GM18508 (cell line): ENCODE results near the gene IL15RA.
"Not testable (repeated sequence)": the region's sequence is repeated elsewhere in the genome, so short reads cannot be mapped to it uniquely, and the experiment has no call there.

Source experiments
- ATAC-seq: cut with Tn5 transposase; IDR thresholded peaks from one replicate; pipeline ENCODE4 v1.9.1; 2021; ENCODE audit warnings: moderate number of reproducible peaks; ENCODE audit not compliant: insufficient read depth, unreplicated experiment

Gene IL15RA

GRCh38 chr10:5971886-5972285, 5.5 kb downstream of the IL15RA start:
- ATAC-seq: no peak

DNA sequence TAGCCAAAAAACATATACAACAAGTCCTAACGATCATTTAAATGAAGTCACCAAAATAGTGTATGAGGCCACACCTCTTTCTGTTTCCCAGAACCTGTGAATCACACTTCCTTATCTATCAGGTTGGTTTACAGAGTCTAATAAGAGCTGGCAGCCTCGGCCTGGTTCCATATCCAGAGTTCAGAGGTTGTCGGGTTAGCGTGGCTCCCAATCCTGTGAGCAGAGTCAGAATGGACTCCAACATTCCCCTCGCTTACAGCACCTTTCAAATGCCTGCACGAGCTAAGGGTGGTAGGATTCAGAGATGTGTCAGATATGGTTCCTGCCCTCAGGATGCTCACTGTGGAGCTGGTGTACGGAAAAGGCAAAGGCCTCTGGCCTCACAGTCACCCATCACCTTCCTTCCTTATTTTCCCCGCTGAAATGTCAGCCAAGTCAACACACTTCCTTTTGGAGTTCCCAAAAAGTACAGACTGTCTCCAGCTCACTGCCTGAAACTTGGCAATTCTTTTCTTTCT, 6.0 kb downstream of the IL15RA start:
- ATAC-seq: no peak

- no peak for ATAC-seq
These were observed 6.8 kb downstream of the IL15RA start for GRCh38 chr10:5970527-5970926.

DNA sequence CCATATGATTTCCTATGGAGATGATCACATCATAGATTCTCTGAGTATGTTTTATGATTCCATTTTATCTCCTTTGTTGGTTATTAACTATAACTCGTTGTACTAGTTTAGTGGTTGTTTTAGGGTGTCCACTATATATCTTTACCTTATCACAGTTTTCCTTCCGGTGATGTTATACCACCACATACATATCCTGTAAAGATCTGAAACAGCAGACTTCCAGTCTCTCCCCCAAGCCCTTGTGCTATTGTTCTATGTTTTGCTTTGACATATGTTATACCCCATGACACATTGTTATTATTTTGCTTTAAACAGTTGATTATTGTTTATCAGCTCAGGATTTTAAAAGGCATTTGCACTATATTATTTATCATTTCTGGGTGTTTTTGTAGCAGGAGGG, 7.3 kb downstream of the IL15RA start:
- ATAC-seq: no peak

- ATAC-seq: no peak
These were observed 8.5 kb downstream of the IL15RA start for GRCh38 chr10:5968681-5969453.

- ATAC-seq: no peak
These were observed 9.2 kb downstream of the IL15RA start for GRCh38 chr10:5968037-5968680.

DNA sequence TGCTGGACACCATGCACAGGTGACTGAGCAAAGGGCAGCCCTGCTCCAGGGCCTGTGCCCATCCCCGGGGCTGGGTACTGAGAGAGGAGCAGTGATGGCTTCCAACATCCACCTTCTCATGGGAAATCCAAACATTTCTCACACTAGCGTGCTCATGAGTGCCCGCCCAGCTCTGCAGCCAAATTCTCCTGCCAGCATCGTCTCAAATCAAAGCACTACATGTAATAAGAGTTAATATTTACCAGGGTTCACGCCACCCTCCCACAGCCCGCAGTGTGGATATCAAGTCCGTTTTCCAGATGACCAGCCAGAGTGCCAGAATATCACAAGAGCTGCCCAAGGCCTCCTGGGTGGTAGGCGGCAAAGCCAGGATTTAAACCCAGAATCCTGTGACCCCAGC, 12.1 kb downstream of the IL15RA start:
- no peak for ATAC-seq

DNA sequence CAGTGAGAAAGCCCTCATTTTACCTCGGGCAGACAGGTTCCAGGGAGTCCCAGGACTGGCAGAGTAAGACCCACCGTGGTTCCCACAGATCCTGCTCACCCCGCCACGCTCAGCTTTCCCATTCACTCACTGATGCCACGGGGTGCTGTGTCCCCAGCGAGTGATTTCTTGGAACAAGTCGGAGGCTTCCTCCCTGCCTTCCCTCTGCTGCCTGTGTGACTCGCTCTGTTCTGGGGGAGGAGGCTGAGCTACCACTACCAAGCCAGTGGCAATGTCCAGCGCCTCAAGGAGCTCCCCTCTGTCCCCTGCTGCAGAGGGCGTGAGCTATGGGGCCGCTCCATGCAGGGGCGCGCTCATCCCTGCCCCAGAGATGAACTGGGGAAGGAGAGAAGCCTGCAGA, 12.6 kb downstream of the IL15RA start:
- ATAC-seq: no peak

- ATAC-seq: no peak
These were observed 13.8 kb downstream of the IL15RA start for GRCh38 chr10:5963591-5963990.

GRCh38 chr10:5963071-5963470, 14.3 kb downstream of the IL15RA start:
- no peak for ATAC-seq

DNA sequence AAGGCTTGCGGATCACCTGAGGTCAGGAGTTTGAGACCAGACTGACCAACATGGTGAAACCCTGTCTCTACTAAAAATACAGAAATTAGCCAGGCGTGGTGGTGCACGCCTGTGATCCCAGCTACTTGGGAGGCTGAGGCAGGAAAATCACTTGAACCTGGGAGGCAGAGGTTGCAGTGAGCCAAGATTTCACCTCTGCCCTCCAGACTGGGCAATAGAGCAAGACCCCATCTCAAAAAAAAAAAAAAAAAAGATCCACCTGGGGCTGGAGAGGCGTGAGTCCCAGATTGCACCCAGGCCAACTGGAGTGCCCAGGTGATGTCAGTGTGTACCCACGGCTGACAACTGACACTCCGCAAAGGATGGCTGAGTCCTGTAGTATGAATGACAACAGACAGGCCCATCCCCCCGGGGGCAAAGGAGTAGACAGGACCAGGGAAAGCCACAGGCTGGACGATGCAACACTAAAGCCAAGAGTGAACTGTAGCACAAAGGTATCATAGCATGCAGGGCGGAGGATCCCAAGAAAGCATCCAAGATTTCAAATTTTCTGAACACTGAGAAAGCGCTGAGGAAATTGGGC, 14.9 kb downstream of the IL15RA start:
- ATAC-seq: not testable (repeated sequence)

DNA sequence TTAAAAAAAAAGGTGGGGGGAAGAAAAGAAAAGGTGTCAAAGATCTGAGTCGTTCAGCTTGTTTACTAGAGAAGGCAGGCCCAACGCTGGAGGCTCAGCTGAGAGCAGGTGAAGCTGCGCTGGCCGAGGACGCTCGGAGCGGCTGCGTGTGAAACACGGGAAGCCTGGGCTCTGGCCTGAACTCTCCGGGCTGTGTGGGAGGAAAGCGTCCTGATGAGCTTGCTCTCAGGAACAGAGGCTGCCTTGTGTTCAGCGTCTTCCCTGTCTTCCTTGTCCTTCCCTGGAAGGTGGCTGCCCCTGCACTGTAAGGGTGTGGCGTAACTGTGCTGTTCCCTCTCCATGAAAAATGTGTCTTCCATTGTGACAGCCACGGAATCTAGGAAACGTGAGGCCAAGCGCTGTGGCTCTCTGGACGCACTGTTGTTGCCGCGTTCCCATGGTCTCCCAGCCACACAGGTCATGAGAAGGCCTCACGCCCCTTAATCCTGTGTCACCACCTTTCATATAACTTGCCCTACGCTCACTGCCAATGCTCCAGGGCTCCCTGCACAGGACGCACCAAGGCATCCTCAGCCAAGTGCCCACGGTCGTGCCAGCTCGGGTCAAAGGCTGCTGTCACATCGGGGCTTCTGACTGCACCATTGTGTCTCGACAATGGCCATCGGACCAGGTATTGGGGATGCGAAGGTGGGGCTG, 15.8 kb downstream of the IL15RA start:
- ATAC-seq: no peak

DNA sequence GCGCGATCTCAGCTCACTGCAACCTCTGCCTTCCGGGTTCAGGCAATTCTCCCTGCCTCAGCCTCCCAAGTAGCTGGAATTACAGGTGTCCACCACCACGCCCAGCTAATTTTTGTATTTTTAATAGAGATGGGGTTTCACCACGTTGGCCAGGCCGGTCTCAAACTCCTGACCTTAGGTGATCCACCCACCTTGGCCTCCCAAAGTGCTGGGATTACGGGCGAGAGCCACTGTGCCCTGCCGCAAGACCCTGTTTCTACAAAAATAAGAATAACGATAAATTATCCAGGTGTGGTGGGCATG, 16.4 kb downstream of the IL15RA start:
- not testable (repeated sequence) for ATAC-seq

- ATAC-seq: no peak
These were observed 17.0 kb downstream of the IL15RA start for GRCh38 chr10:5960070-5960972.

- no peak for ATAC-seq
These were observed 17.7 kb downstream of the IL15RA start for GRCh38 chr10:5959581-5960069.

DNA sequence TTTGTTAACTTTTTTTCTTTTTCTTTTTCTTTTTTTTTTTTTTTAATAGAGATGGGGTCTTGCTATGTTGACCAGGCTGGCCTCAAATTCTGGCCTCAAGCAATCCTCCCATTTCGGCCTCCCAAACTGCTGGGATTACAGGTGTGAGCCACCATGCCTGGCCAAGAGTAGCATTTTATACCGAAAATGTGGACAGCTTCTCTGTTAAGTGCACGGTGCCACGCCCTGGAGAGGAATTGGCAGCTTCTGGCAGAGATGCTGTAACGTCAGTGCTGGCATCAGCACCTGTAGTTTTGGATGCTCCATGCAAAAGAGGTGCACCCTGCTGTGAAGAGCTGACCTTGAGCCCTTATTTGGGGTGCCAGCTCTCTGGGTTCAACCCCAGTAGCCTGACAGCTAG, 18.2 kb downstream of the IL15RA start:
- ATAC-seq: no peak

DNA sequence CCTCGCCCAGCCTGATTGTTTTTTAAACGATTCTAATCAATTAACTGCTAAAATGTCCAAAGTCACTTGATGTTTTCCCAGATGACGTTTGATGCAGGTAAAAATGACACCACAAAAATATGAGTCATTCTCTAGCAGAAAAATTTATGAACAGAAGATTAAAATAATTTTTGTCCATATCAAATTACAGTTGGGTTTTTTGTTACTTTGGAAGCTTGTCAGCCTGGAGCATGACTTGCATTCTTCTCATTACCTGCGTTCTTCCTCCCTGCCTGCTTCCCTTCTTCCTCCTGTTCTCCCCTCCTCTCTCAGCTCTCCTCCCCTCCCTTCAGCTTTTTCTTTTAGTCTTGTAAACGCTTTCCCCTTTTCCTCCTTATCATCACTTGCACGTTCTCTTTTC, 18.7 kb downstream of the IL15RA start:
- ATAC-seq: no peak

DNA sequence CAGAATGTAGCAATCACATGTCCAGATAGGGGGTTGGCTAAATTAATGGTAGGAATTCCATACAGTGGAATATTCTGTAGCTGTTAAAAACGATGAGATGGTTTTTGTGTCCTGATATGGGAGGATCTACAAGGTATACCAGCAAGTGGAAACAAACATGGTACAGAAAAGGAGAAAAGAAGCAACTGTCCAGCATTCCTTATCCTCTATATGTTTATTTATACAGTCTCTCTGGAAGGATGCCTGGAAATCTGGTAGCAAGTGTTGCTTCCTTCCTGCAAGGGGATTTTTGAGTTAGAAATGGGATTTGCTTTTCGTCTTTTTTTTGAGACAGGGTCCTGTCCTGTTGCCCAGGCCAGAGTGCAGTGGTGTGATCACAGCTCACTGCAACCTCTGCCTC, 19.3 kb downstream of the IL15RA start:
- no peak for ATAC-seq

- ATAC-seq: no peak
These were observed 21.0 kb downstream of the IL15RA start for GRCh38 chr10:5956146-5956936.
